ENCODE measurements around the gene GBA3.
A peak's percentile ranks its signal among the peaks of the same experiment; 100 is the strongest.

The GBA3 gene

GRCh38 chr4:22688236-22688635, 4.5 kb upstream of the GBA3 start:
- Histone ChIP-seq H3K36me3 (replicated peaks; ENCODE audit: low read depth, low read length) (no peaks in the 10 kb centered on the region), H3K4me2 (ENCODE audit: low read length) (no peak overlapping the region), H4K20me1 (ENCODE audit: insufficient read depth, low read length) (no peaks in the 10 kb centered on the region), H3K4me1 (ENCODE audit: low read length) (no peaks in the 10 kb centered on the region), H3K79me2 (ENCODE audit: low read length) (no peaks in the 10 kb centered on the region), H3K9ac (ENCODE audit: low read length) (no peak overlapping the region), H3K27me3 (ENCODE audit: low read depth, low read length) (peaks cover 4% of the 10 kb centered on the region; the same call in 1 of the 2 replicates), H3K27ac (ENCODE audit: low read length) (no peak overlapping the region), H3K9me3 (ENCODE audit: insufficient read depth, low read length) (no peaks in the 10 kb centered on the region), H3K4me3 (ENCODE audit: low read length) (no peak overlapping the region), H2AFZ (ENCODE audit: low read depth, low read length) (0 out of 2 replicates have a peak overlapping the region, but pooled peaks have one; percentile 25)
- TF ChIP-seq EZH2phosphoT487 (IDR thresholded peaks at IDR 0.05; ENCODE audit: low read depth) (no peak), CTCF (IDR thresholded peaks at IDR 0.05; ENCODE audit: low read depth, low read length) (no peak)

DNA sequence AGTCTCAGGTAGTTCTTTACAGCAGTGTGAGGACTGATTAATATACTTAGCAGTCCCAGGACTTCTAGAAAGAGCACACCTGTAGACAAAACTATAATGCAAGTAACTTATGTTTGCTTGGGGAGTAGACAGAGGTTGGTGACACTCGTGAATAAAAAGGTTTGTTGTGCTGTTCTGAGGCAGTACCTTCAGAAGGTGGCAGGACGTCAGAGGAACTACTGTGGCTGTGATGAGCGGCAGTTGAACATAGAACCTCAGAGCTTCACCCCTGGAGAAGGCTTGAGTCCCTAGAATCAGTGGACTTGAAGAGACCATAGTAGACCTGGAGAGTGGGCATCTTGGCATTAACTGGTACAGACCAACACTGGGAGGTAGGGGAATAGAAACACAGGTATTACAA, 3.3 kb upstream of the GBA3 start:
- H3K9me3 ChIP-seq (ENCODE audit: insufficient read depth, low read length): no peaks in the 10 kb centered on the region
- no peak overlapping the region for H3K4me3 ChIP-seq (ENCODE audit: low read length)
- H3K27me3 ChIP-seq (ENCODE audit: low read depth, low read length): peaks cover 2% of the 10 kb centered on the region; the same call in 1 of the 2 replicates
- no peaks in the 10 kb centered on the region for H3K4me1 ChIP-seq (ENCODE audit: low read length)
- H4K20me1 ChIP-seq (ENCODE audit: insufficient read depth, low read length): no peaks in the 10 kb centered on the region
- H3K36me3 ChIP-seq (replicated peaks; ENCODE audit: low read depth, low read length): no peaks in the 10 kb centered on the region
- H3K9ac ChIP-seq (ENCODE audit: low read length): no peak overlapping the region
- no peak overlapping the region for H3K27ac ChIP-seq (ENCODE audit: low read length)
- TF ChIP-seq CTCF (IDR thresholded peaks at IDR 0.05; ENCODE audit: low read depth, low read length) (no peak), EZH2phosphoT487 (IDR thresholded peaks at IDR 0.05; ENCODE audit: low read depth) (no peak)
- H2AFZ ChIP-seq (ENCODE audit: low read depth, low read length): no peak overlapping the region
- H3K79me2 ChIP-seq (ENCODE audit: low read length): no peaks in the 10 kb centered on the region
- no peak overlapping the region for H3K4me2 ChIP-seq (ENCODE audit: low read length)

DNA sequence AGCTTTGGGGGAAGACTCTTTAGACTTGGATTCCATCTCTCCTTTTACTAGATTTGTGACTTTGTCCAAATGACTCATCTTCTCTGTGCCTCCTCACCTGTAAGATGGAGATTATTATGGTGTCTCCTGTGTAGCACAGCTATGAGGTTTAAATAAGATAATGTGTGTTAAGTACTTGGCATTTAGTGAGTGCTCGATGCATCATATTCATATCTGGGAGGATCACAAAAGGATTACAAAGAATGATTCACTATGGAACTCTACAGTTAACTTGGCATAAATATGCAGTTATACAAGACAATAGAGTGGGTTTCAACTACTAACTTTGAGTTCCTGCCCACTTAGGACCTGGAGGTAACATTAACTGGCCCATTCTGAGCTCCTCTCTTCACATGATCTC, 2.3 kb downstream of the GBA3 start:
- no peak overlapping the region for H3K4me3 ChIP-seq (ENCODE audit: low read length)
- H3K9me3 ChIP-seq (ENCODE audit: insufficient read depth, low read length): no peaks in the 10 kb centered on the region
- no peak for TF ChIP-seq EZH2phosphoT487 (IDR thresholded peaks at IDR 0.05; ENCODE audit: low read depth)
- TF ChIP-seq CTCF (IDR thresholded peaks at IDR 0.05; ENCODE audit: low read depth, low read length): no peak

DNA sequence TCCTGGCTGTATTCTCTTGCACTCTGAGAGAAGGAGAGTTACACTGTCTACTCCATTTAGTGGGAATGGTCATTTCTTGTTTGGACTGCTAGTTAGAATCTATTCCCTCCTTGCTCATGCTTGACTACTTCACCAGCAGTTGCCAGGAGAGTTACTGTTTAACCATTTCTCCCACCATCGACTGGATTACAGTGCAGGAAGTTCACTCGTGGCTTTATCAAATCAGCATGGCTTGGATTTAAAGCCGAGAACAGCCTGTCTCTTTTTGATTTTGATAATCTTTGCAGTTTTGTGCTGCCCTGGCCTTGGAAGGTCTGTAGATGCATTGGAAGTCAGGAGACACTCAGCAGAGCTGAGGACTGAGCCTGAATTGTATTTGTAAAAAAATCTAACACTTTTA, 3.2 kb downstream of the GBA3 start:
- Histone ChIP-seq H3K9me3 (ENCODE audit: insufficient read depth, low read length) (peaks cover 9% of the 10 kb centered on the region; the same call in 1 of the 2 replicates), H3K4me2 (ENCODE audit: low read length) (no peak overlapping the region), H3K79me2 (ENCODE audit: low read length) (no peaks in the 10 kb centered on the region), H3K9ac (ENCODE audit: low read length) (no peak overlapping the region), H3K4me3 (ENCODE audit: low read length) (no peak overlapping the region), H4K20me1 (ENCODE audit: insufficient read depth, low read length) (no peaks in the 10 kb centered on the region), H2AFZ (ENCODE audit: low read depth, low read length) (no peak overlapping the region), H3K36me3 (replicated peaks; ENCODE audit: low read depth, low read length) (no peaks in the 10 kb centered on the region), H3K27me3 (ENCODE audit: low read depth, low read length) (no peaks in the 10 kb centered on the region), H3K27ac (ENCODE audit: low read length) (no peak overlapping the region), H3K4me1 (ENCODE audit: low read length) (no peaks in the 10 kb centered on the region)
- TF ChIP-seq EZH2phosphoT487 (IDR thresholded peaks at IDR 0.05; ENCODE audit: low read depth) (no peak), CTCF (IDR thresholded peaks at IDR 0.05; ENCODE audit: low read depth, low read length) (no peak)

More for the DNA sequence above, 2.3 kb downstream of the GBA3 start:
- Histone ChIP-seq H2AFZ (ENCODE audit: low read depth, low read length) (no peak overlapping the region), H3K27me3 (ENCODE audit: low read depth, low read length) (no peaks in the 10 kb centered on the region), H3K4me1 (ENCODE audit: low read length) (no peaks in the 10 kb centered on the region), H3K27ac (ENCODE audit: low read length) (no peak overlapping the region), H4K20me1 (ENCODE audit: insufficient read depth, low read length) (no peaks in the 10 kb centered on the region), H3K36me3 (replicated peaks; ENCODE audit: low read depth, low read length) (no peaks in the 10 kb centered on the region), H3K9ac (ENCODE audit: low read length) (no peak overlapping the region), H3K79me2 (ENCODE audit: low read length) (no peaks in the 10 kb centered on the region), H3K4me2 (ENCODE audit: low read length) (no peak overlapping the region)
